ENCODE measurements around the gene SAMD3.

DNA sequence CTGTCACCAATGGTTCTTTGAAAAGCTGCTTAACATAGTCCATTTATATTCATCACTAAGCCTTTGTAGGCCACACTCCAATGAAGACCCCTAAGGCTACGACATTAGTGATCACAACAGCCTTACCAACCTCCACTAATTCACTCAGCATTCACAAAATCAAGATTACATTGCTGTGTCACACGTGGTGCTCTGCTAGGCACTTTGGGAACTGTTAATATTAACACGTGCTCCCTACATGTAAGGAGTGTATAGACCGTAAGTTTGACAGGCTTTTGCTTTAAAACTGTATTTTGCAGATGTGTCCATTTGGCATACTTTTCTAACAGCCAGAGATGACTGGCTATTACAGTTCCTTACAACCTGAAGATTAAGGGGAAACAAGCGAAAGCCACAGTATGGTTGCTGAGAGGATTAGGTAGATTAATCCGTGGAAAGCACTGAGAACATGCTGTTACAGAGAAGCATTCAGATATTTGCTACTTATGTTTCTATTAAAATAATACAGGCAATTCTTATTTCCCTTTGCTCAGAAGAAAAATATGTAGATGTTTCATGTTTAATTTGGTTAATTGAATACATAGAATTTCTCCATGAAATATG lies 69.7 kb downstream of the SAMD3 start:
- TF ChIP-seq, protein P1, sequence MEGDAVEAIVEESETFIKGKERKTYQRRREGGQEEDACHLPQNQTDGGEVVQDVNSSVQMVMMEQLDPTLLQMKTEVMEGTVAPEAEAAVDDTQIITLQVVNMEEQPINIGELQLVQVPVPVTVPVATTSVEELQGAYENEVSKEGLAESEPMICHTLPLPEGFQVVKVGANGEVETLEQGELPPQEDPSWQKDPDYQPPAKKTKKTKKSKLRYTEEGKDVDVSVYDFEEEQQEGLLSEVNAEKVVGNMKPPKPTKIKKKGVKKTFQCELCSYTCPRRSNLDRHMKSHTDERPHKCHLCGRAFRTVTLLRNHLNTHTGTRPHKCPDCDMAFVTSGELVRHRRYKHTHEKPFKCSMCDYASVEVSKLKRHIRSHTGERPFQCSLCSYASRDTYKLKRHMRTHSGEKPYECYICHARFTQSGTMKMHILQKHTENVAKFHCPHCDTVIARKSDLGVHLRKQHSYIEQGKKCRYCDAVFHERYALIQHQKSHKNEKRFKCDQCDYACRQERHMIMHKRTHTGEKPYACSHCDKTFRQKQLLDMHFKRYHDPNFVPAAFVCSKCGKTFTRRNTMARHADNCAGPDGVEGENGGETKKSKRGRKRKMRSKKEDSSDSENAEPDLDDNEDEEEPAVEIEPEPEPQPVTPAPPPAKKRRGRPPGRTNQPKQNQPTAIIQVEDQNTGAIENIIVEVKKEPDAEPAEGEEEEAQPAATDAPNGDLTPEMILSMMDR (conservative IDR thresholded peaks at IDR 0.05; ENCODE audit: low read length), result no peak
- no peak for TF ChIP-seq EZH2phosphoT487 (IDR thresholded peaks at IDR 0.05; ENCODE audit: borderline replicate concordance)
